Naive thymus-derived CD4-positive, alpha-beta T cell (primary cell): Measurements from ENCODE around the gene LRRC9. TPM values are rescaled to one million over a fixed set of nuclear protein-coding genes. Genes with fewer than 3 reads are reported as not detected.

ENCODE experiments used
- ATAC-seq: fragments of 150-1000 bp; cut with Tn5 transposase; 2 replicates; pipeline ENCODE4 v1.10.0; 2021; ENCODE audit warnings: mild to moderate bottlenecking, moderate library complexity
- CTCF ChIA-PET: fragments of 350-600 bp; sonication (Branson Sonifier 250); formaldehyde crosslinking; loops from one replicate; lab custom pipeline; 2021; ENCODE audit warnings: antibody characterized with exemption; lab: Charles Lee
- POLR2A ChIA-PET: fragments of 350-600 bp; sonication (Branson Sonifier 250); formaldehyde crosslinking; loops from one replicate; lab custom pipeline; 2021; ENCODE audit warnings: antibody characterized with exemption, inconsistent platforms; lab: Charles Lee
- DNase-seq, 9 donors: peaks; one replicate each; pipeline versions ENCODE4 v3.0.0 to v3.0.0-alpha.2; 2020 to 2022; ENCODE audit warnings: mixed read lengths in 1 of 9
- H3K27ac ChIP-seq: one replicate; pipeline ENCODE4 v1.7.0; 2013; ENCODE audit warnings: mild to moderate bottlenecking, low read depth, low read length, moderate library complexity
- H3K27me3 ChIP-seq, 2 donors: one replicate each; pipeline ENCODE4 v1.7.0; 2013; ENCODE audit warnings: low read length in 2 of 2, mild to moderate bottlenecking in 2 of 2, moderate library complexity in 2 of 2; ENCODE audit not compliant: control insufficient read depth in 2 of 2, insufficient read depth in 2 of 2
- H3K36me3 ChIP-seq, 3 experiments: 1 replicate in 2 of 3; 2 replicates in 1 of 3; pipeline ENCODE4 v1.7.0; 2013; ENCODE audit warnings: low read length in 3 of 3, mild to moderate bottlenecking in 3 of 3, moderate library complexity in 1 of 3; ENCODE audit not compliant: insufficient read depth in 3 of 3, control insufficient read depth in 2 of 3
- H3K4me1 ChIP-seq, 2 donors: one replicate each; pipeline ENCODE4 v1.7.0; 2013; ENCODE audit warnings: low read length in 2 of 2, mild to moderate bottlenecking in 2 of 2, moderate library complexity in 1 of 2; ENCODE audit not compliant: control insufficient read depth in 2 of 2, insufficient read depth in 2 of 2
- H3K4me3 ChIP-seq: 2 replicates; pipeline ENCODE4 v1.7.0; 2013; ENCODE audit warnings: mild to moderate bottlenecking, low read length
- H3K9me3 ChIP-seq, 3 experiments: 1 replicate in 2 of 3; 2 replicates in 1 of 3; pipeline ENCODE4 v1.7.0; 2013; ENCODE audit warnings: low read length in 3 of 3; ENCODE audit not compliant: control insufficient read depth in 2 of 3
- H3K27ac Mint-ChIP-seq, 9 donors: one replicate each; pipeline ENCODE4 v1.8.0; 2020 to 2022; ENCODE audit warnings: mixed read lengths in 9 of 9, mild to moderate bottlenecking in 8 of 9, moderate library complexity in 5 of 9, inconsistent platforms in 2 of 9
- H3K27me3 Mint-ChIP-seq, 5 donors: one replicate each; pipeline ENCODE4 v1.8.0; 2021 to 2022; ENCODE audit warnings: mixed read lengths in 5 of 5, mild to moderate bottlenecking in 1 of 5
- H3K36me3 Mint-ChIP-seq, 5 donors: one replicate each; pipeline ENCODE4 v1.8.0; 2020 to 2022; ENCODE audit warnings: mixed read lengths in 5 of 5, mild to moderate bottlenecking in 3 of 5, inconsistent platforms in 1 of 5
- H3K4me1 Mint-ChIP-seq, 7 donors: one replicate each; pipeline ENCODE4 v1.8.0; 2020 to 2022; ENCODE audit warnings: mixed read lengths in 7 of 7, mild to moderate bottlenecking in 3 of 7, inconsistent platforms in 1 of 7
- H3K4me3 Mint-ChIP-seq, 10 donors: one replicate each; pipeline ENCODE4 v1.8.0; 2020 to 2022; ENCODE audit warnings: mild to moderate bottlenecking in 10 of 10, mixed read lengths in 10 of 10, moderate library complexity in 6 of 10, inconsistent platforms in 2 of 10
- H3K9me3 Mint-ChIP-seq, 11 donors: one replicate each; pipeline ENCODE4 v1.8.0; 2020 to 2022; ENCODE audit warnings: mixed read lengths in 11 of 11, mild to moderate bottlenecking in 4 of 11, inconsistent platforms in 1 of 11, moderate library complexity in 1 of 11
- intact Hi-C, 2 donors: fragments of 100-400 bp; cut with micrococcal nuclease; formaldehyde crosslinking; loops; one replicate each; pipeline ENCODE4 v1.15.1; 2023
- polyA plus RNA-seq, 2 donors: library from polyadenylated mRNA; unstranded; fragments of 300-500 nt; fragmentation: Illumina TruSeq; gene quantifications; one replicate each; pipeline ENCODE4 v1.2.3, GENCODE V29; 2021
- total RNA-seq, 6 experiments: library from RNA in 5 of 6; stranded (reverse) in 5 of 6; gene quantifications; 1 replicate in 5 of 6; 2 replicates in 1 of 6; pipeline ENCODE4 v1.2.3 and lab custom pipeline; 2021 to 2026

Gene LRRC9
- total and polyA plus RNA-seq, 7 experiments from 2014 or later, result not detected

DNA sequence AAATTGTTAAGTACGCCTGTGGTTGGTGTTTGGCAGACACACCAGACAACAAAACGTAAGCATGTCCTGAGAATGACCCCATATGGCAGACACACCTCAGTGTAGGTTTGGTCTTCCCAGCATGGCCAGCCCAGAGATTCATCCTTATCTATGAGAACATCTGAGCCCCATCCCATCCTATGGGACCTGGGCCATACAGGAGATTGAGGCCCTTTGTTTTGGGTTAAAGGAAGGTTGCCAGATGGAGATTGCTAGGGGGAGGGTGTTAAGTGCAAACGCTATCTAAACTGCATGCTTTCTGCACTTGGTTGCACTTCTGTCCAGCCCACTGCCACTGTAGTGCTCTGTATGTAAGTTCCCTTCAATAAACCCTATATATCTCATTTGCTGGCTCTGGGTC, 167.7 kb downstream of the LRRC9 start:
- intact Hi-C loops, result no loop called here
- Histone ChIP-seq H3K9me3 (no peaks in the 10 kb centered on the region), H3K4me3 (no peak overlapping the region), H3K27ac (no peak overlapping the region), H3K4me1 (no peaks in the 10 kb centered on the region), H3K27me3 (peaks cover 0 to 4% of the 10 kb centered on the region in 2 donors), H3K36me3 (no peaks in the 10 kb centered on the region)
- DNase-seq (no peak), ATAC-seq (no peak)
- Mint-ChIP-seq H3K9me3 (no peaks in the 10 kb centered on the region), H3K4me3 (no peak overlapping the region), H3K27me3 (peaks cover 0 to 17% (median 0%) of the 10 kb centered on the region in 5 donors), H3K36me3 (peaks cover 0 to 8% (median 0%) of the 10 kb centered on the region in 5 donors), H3K27ac (no peak overlapping the region), H3K4me1 (peaks cover 2 to 14% (median 8%) of the 10 kb centered on the region in 7 donors)
- POLR2A ChIA-PET, result no interaction called here
- CTCF ChIA-PET, result no interaction called here

DNA sequence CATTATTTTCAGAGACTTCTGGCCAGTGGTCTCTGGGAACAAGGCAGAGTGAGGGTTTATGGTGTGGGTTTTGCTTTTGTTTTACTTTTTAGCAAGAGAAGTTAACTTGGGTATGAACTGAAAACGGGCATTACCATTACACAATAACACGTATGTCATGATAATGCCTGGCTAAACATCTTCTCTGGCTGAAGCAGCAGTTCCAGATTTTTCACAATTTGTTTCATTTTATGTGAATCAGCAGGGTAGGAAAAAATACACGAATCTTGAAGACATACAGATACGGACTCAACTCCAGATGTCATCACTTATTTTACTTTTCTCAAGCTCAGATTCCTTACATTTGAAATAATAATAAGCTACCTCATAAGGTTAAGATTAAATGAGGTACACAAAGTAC, 169.3 kb downstream of the LRRC9 start:
- H3K27ac ChIP-seq, result no peak overlapping the region
- peaks cover 0 to 14% (median 0%) of the 10 kb centered on the region in 5 donors for H3K27me3 Mint-ChIP-seq
- H3K36me3 ChIP-seq, result no peaks in the 10 kb centered on the region
- ChIA-PET POLR2A (interaction anchor here (0.8 to 4.5 kb wide), 6 partner anchors 51 to 76 kb away, joined by 3 to 32 read pairs (median 4); partner anchors contain the start of gene DHRS7), CTCF (interaction anchor here (2.1 kb wide), 1 partner anchor 94 kb away, joined by 4 read pairs; no protein-coding TSS in a partner anchor)
- peaks cover 10 to 14% of the 10 kb centered on the region in 2 donors for H3K4me1 ChIP-seq
- peaks cover 15 to 29% (median 23%) of the 10 kb centered on the region in 7 donors for H3K4me1 Mint-ChIP-seq
- ATAC-seq (no peak), DNase-seq (no peak)
- intact Hi-C loops, result no loop called here
- no peak overlapping the region for H3K4me3 Mint-ChIP-seq
- H3K4me3 ChIP-seq, result no peak overlapping the region
- no peaks in the 10 kb centered on the region for H3K9me3 ChIP-seq
- no peak overlapping the region for H3K27ac Mint-ChIP-seq
- H3K9me3 Mint-ChIP-seq, result peaks cover 0 to 1% (median 0%) of the 10 kb centered on the region in 11 donors
- H3K27me3 ChIP-seq, result peaks cover 0 to 4% of the 10 kb centered on the region in 2 donors
- H3K36me3 Mint-ChIP-seq, result peaks cover 0 to 9% (median 2%) of the 10 kb centered on the region in 5 donors

DNA sequence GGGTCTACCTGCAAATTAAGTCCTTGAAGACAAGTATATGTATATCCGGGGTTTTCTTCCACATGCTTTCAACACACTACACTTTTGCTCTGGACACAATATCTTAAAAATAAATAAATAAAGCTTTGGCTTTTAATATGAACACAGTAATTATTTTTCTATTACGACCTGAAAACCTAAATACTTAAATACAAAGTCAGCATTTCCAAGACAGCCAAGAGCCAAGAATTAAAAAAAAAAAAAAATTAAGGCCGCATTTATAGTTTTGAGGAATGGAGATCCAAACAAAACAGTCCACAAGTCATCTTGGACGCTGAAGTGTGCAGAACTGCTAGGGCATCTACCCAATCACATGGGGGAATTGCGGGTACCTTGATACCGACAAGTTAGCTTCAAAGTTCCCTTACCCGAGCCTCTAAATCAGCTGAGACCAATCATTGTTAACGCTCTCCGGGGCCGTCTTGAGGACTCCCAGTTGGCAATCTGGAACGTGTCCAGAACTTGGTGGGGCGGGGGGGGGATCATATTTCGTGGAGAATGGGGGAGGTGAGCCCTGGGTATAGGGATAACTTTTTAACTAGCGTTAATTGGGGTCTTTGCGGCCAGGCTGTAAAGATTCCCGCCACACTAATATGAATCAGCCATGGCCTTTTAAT, 171.0 kb downstream of the LRRC9 start:
- H3K27ac Mint-ChIP-seq, result peak overlapping the region; percentile 90 to 99 (median 96)
- Histone ChIP-seq H3K27me3 (peaks cover 0 to 4% of the 10 kb centered on the region in 2 donors), H3K4me3 (peak overlapping the region; percentile 94), H3K9me3 (no peaks in the 10 kb centered on the region), H3K4me1 (peaks cover 14 to 16% of the 10 kb centered on the region in 2 donors), H3K36me3 (no peaks in the 10 kb centered on the region), H3K27ac (peak overlapping the region; percentile 96)
- ATAC-seq (no peak), DNase-seq (peak in 7 of 9 donors; percentile 7 to 36 (median 31))
- H3K36me3 Mint-ChIP-seq, result peaks cover 0 to 12% (median 4%) of the 10 kb centered on the region in 5 donors
- peak overlapping the region; percentile 88 to 98 (median 95) for H3K4me3 Mint-ChIP-seq
- H3K9me3 Mint-ChIP-seq, result peaks cover 0 to 2% (median 0%) of the 10 kb centered on the region in 11 donors
- POLR2A ChIA-PET, result interaction anchor here (0.6 to 4.5 kb wide), 9 partner anchors 9 to 157 kb away, joined by 3 to 32 read pairs (median 4); partner anchors contain the start of genes DHRS7 and PPM1A
- CTCF ChIA-PET, result interaction anchor here (1.2 kb wide), 1 partner anchor 93 kb away, joined by 3 read pairs; no protein-coding TSS in a partner anchor
- H3K27me3 Mint-ChIP-seq, result peaks cover 0 to 5% (median 0%) of the 10 kb centered on the region in 5 donors
- peaks cover 28 to 46% (median 41%) of the 10 kb centered on the region in 7 donors for H3K4me1 Mint-ChIP-seq
- intact Hi-C loops, result loop anchor here (1.0 to 5.0 kb wide), 12 partner anchors 27 to 1671 kb away; partner anchors contain the start of genes KIAA0586 (in 2 of the 2), SLC38A6 (in 2 of the 2), TIMM9 (in 2 of the 2) and TRMT5 (in 2 of the 2)

DNA sequence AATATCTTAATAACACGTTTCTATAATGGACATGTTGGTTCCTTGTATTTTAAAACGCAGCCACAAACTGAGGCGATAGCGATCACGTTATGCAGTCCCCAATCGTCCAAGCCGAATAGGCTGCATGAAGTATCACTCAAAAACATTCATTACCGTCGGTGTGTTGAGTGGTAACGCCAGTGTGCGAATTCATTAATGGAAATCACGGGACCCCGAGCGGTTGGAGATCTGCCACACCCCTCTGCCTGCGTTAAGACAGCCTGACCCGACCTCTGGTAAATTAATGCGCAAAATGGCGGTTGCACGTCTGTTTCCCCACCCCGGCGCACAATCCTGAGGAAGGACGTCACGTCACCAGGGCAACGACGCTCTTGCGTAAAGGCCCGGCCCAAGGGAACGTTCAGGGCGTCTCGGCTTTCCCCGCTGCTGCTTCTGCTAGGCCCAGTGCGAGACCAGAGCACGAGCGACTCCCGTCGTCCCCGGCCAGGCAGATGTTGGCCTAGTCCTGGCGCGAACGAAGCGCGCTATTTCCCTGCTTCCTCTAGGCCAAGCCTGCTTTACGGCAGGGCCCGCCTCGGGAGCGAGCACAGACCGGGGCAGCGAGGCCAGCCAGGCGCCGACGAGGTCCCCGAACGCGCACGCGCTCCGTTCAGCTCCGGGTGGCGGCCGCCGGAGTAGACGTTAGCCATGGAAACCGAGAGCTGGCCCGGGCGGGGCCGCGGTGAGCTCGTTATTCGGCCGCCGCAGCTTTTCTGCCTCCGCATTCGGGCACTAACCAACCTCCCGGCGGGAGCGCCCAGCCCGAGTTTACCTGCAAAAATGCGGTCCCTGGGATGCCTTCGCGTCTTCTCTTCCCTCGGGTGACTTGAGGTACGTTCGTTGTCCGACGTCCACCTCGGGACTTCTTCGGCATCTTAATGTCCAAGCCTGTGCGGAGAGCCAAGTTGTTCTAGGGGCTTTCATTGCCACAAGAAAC, 171.9 kb downstream of the LRRC9 start, which contains the start of gene PCNX4:
TSS of gene PCNX4 (plus strand) at position 374 of the 976 bp plus-strand sequence. CDS start 15,716 bp downstream, outside the sequence.
- Mint-ChIP-seq H3K4me3 (peak within 1 kb of the TSS; percentile 88 to 98 (median 95)), H3K4me1 (peaks cover 28 to 48% (median 41%) of the 10 kb centered on the region in 7 donors), H3K27ac (peak within 1 kb of the TSS; percentile 90 to 99 (median 96)), H3K36me3 (peaks cover 0 to 12% (median 4%) of the 10 kb centered on the region in 5 donors), H3K9me3 (peaks cover 0 to 2% (median 0%) of the 10 kb centered on the region in 11 donors), H3K27me3 (peaks cover 0 to 5% (median 0%) of the 10 kb centered on the region in 5 donors)
- DNase-seq (peak; percentile 79 to 95 (median 94)), ATAC-seq (peak; percentile 95)
- H3K27ac ChIP-seq, result peak within 1 kb of the TSS; percentile 96
- no peaks in the 10 kb centered on the region for H3K9me3 ChIP-seq
- intact Hi-C loops, result loop anchor here (1.0 to 5.0 kb wide), 16 partner anchors 15 to 1670 kb away; partner anchors contain the start of genes DAAM1 (in 2 of the 2), JKAMP (in 2 of the 2), KIAA0586 (in 2 of the 2) and L3HYPDH (in 2 of the 2)
- peaks cover 0 to 4% of the 10 kb centered on the region in 2 donors for H3K27me3 ChIP-seq
- ChIA-PET CTCF (interaction anchor here (1.2 to 1.5 kb wide), 2 partner anchors 92 to 127 kb away, joined by 3 read pairs; no protein-coding TSS in a partner anchor), POLR2A (interaction anchor here (0.6 to 4.5 kb wide), 9 partner anchors 9 to 1794 kb away, joined by 3 to 32 read pairs (median 5); partner anchors contain the start of genes ARID4A, DHRS7 and PPM1A)
- peak within 1 kb of the TSS; percentile 94 for H3K4me3 ChIP-seq
- peaks cover 14 to 16% of the 10 kb centered on the region in 2 donors for H3K4me1 ChIP-seq
- H3K36me3 ChIP-seq, result no peaks in the 10 kb centered on the region

DNA sequence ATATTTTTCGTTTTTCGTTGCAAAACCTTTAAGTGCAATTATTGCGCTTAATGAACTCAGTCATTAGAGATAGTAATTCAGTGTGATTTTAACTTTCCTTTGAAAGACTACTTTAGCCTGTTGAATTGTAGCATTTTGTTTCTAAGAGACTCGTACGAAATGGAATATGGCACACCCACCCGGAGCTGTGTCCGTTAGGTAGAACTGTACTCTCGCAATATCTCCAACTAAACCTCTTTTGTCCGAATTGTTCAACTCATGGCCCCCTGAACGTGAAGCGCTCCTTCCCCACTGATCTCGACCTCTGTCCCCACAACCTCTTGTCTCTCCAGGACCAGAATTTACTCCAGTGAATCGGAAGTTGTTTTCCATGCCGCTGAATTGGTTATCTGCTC, 172.6 kb downstream of the LRRC9 start:
- Mint-ChIP-seq H3K27ac (peak overlapping the region; percentile 90 to 99 (median 96)), H3K4me3 (peak overlapping the region; percentile 88 to 98 (median 95)), H3K9me3 (peaks cover 0 to 2% (median 0%) of the 10 kb centered on the region in 11 donors), H3K36me3 (peaks cover 0 to 15% (median 6%) of the 10 kb centered on the region in 5 donors), H3K4me1 (peaks cover 28 to 55% (median 44%) of the 10 kb centered on the region in 7 donors), H3K27me3 (peaks cover 0 to 2% (median 0%) of the 10 kb centered on the region in 5 donors)
- no peaks in the 10 kb centered on the region for H3K36me3 ChIP-seq
- peaks cover 14 to 16% of the 10 kb centered on the region in 2 donors for H3K4me1 ChIP-seq
- H3K27ac ChIP-seq, result peak overlapping the region; percentile 96
- peak in 3 of 9 donors; percentile 3 to 16 (median 12) for DNase-seq
- H3K4me3 ChIP-seq, result peak overlapping the region; percentile 94
- no peak for ATAC-seq
- ChIA-PET CTCF (interaction anchor here (1.5 kb wide), 1 partner anchor 127 kb away, joined by 3 read pairs; no protein-coding TSS in a partner anchor), POLR2A (interaction anchor here (0.6 to 4.5 kb wide), 6 partner anchors 9 to 1794 kb away, joined by 3 to 32 read pairs (median 4); partner anchors contain the start of genes ARID4A, DHRS7 and PPM1A)
- peaks cover 0 to 3% of the 10 kb centered on the region in 2 donors for H3K27me3 ChIP-seq
- intact Hi-C loops, result loop anchor here (1.0 to 5.0 kb wide), 9 partner anchors 14 to 1665 kb away; partner anchors contain the start of genes KIAA0586 (in 2 of the 2), SLC38A6 (in 2 of the 2), TIMM9 (in 2 of the 2) and TRMT5 (in 2 of the 2)
- no peaks in the 10 kb centered on the region for H3K9me3 ChIP-seq
